Mesodermal cell (in vitro differentiated cells): ENCODE measurements around the gene MESP2.

ENCODE experiments used
- H3K27ac ChIP-seq: 2 replicates; pipeline ENCODE4 v1.7.0; 2013; ENCODE audit warnings: mild to moderate bottlenecking, low read depth, low read length, moderate library complexity; ENCODE audit not compliant: severe bottlenecking
- H3K36me3 ChIP-seq: 2 replicates; pipeline ENCODE4 v1.7.1; 2013; ENCODE audit warnings: mild to moderate bottlenecking, low read length, moderate library complexity; ENCODE audit not compliant: control insufficient read depth, insufficient read depth
- H3K4me1 ChIP-seq: one replicate; pipeline ENCODE4 v1.7.1; 2013; ENCODE audit warnings: mild to moderate bottlenecking, low read length; ENCODE audit not compliant: insufficient read depth, control insufficient read depth, poor library complexity, severe bottlenecking
- H3K4me3 ChIP-seq: 2 replicates; pipeline ENCODE4 v1.7.0; 2013; ENCODE audit warnings: low read length, control low read depth, mild to moderate bottlenecking; ENCODE audit not compliant: insufficient read depth, poor library complexity, severe bottlenecking; ENCODE audit errors: extremely low read depth
- H3K9me3 ChIP-seq: 2 replicates; pipeline ENCODE4 v1.7.1; 2013; ENCODE audit warnings: mild to moderate bottlenecking, low read length, moderate library complexity; ENCODE audit not compliant: control insufficient read depth
- WGBS, 2 experiments: methylation state at CpG; one replicate each; pipeline ENCODE4 v1.1.5; 2013; ENCODE audit warnings: missing lambda C conversion rate in 2 of 2; ENCODE audit not compliant: insufficient coverage in 2 of 2; 5-methylcytosine and 5-hydroxymethylcytosine counted together

The MESP2 gene

DNA sequence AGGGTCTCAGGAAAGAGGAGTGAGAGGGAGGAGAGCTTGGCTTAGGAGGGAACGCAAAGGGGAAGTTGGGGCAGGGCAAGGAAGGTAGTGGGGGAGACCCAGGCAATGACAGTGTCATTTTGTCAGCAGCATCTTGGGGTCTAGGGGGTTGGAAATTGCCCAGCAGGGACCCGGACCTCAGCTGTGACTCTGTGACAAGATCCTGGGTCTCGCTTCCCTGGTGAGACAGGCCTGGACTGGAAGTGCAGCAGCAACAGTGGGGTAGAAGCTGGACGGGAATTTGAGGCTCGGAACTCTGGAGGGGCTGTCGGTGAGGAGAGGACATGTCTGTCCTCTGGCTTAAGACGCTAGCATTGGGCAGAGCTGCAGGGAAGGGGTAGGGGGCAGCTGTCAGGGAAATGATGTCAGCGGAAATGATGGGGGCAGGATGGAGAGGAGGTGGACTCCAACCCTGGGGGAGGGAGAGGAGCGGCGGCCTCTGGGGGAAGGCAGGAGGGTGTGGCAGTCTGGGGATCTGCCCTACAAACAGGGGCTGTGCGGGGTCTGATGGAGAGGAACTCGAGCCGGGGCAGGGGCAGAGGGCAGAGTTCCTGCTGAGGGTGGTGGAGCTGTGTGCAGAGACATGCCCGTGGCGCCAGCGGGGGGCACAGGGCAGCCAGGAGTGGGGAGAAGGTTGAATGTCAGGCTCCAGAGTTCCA lies 26.2 kb downstream of the MESP2 start:
- peaks cover 3% of the 10 kb centered on the region for H3K4me1 ChIP-seq
- 87 to 91% methylated on average over 14 of the region's 16 CpGs for WGBS, 2 experiments
- H3K4me3 ChIP-seq, result no peak overlapping the region
- H3K36me3 ChIP-seq, result no peaks in the 10 kb centered on the region
- no peak overlapping the region for H3K27ac ChIP-seq
- H3K9me3 ChIP-seq, result no peaks in the 10 kb centered on the region

DNA sequence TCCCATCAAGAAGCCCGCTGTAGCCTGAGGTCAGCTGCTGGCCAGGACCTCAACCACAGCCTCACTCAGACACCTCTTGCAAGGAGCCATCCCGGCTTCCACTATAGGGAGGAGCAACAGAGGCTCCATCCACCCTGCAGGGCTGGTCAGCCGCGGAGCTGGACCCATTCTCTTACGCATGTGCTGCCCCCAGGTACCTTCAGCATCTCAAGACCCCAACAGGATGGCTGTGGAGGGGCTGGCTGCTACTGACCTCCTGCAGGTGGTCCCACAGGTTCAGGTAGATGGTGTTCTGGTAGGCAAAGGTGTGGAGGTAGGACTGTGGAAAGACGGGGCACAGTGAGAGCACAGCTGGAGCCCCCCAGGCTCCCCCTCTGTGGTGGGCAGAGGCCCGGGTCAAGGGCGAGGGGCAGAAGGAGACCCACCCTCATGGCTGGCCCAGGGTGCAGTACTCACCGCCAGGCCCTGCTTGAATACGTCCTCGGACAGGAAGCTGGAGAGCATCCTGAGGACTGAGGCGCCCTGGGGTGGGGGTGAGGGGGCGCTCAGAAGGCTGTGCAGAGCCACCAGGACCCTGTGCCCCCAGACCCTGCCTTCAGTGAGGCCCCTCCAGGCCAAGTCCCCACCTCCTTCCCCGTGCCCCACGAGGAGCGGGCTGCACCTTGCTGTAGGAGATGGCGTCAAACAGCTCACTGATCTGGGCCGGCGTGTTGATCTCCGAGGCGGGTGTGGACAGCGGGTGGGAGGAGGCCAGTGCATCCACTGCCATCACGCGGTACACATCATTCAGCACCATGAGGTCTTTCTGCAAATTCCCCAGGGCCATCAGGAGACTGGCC lies 27.1 kb downstream of the MESP2 start:
- H3K36me3 ChIP-seq, result no peaks in the 10 kb centered on the region

DNA sequence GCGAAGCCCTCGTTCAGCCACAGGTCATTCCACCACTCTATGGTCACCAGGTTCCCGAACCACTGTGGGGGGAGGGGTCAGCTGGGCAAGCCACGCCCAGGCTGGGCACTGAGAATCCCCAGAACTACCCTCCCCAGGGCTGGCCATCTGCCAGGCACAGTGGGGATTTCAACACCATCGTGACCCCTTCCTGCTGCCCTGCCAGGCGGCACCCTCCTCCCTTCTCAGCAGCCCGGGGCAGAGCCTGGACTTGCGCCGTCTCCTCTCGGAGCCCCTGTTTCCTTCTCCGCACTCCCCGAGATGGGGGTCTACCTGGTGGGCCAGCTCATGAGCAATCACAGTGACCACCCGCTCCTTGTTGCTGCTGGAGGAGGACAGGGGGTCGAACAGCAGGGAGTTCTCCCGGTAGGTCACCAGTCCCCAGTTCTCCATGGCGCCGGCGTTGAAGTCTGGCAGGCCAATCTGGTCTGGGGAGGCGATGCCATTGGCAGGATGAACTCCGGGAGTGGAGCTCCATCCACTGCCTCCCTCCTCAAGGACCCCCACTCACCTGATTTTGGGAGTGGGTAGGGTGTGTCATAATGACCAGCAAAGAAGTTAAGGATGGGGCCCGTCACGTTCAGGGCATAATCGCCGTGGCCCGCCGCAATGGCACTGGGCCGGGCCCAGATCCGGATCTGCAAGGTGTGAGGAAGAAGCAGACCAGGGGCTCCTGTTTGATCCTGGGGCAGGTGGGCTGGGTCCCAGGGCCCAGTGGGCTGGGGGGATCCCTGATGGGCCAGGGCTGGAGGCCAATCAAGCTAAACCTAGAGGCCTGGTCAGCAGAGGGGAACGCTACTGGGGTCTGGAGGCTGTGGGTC lies 28.0 kb downstream of the MESP2 start:
- Histone ChIP-seq H3K4me3 (no peak overlapping the region), H3K27ac (no peak overlapping the region), H3K36me3 (no peaks in the 10 kb centered on the region), H3K4me1 (peaks cover 7% of the 10 kb centered on the region), H3K9me3 (no peaks in the 10 kb centered on the region)
- WGBS, 2 experiments, result 93% methylated on average over 20 to 27 of the region's 29 CpGs

More for the DNA sequence above, 27.1 kb downstream of the MESP2 start:
- no peak overlapping the region for H3K4me3 ChIP-seq
- H3K9me3 ChIP-seq, result no peaks in the 10 kb centered on the region
- no peak overlapping the region for H3K27ac ChIP-seq
- peaks cover 3% of the 10 kb centered on the region for H3K4me1 ChIP-seq
- WGBS, 2 experiments, result 96% methylated on average over 21 to 23 of the region's 24 CpGs

DNA sequence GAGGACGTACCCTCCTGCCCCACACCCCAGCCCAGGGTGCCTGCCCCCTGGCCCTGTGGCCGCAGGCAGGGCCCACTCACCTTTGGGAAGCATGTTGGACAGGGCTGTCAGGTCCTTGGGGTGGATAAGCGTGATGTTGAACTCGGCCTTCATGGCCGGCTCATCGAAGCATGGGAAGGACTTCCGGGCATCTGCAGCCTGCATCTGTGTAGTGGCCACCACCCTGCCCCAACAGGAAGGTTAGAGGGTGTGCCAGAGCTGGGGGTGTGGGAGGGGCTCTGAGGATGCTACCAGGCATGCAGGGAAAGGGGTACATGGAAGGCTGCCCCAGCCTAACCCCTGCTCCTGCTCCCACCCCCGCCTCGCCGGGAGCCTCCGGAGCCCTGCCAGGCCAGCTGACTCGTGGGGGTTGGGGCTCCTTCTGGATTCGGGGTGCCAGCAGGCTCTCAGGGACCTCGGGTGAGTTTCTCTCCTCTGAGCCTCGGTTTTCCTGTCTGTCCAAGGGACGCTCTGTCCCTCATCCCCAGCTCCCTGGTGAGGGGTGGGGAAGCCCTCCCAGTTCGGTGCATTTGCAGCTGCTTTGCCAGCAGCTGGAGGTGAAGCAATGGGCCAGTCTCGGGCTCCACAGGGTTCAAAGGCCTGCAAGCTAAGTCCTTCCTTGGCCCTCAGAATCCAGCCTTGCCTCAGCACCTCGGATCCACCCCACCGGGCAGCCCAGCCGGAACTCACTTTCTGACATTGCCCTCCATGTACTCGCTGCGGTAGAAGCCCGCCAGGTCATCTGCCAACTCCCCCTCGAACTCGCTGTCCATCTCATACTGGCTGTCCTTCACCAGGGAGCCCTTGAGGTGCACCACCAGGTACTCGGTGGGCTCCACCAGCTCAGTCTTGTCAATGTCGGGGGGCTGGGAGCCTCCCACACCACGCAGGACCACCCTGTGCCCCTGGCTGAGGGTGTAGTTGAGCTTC lies 29.4 kb downstream of the MESP2 start:
- 86 to 94% methylated on average over 20 to 24 of the region's 29 CpGs for WGBS, 2 experiments

DNA sequence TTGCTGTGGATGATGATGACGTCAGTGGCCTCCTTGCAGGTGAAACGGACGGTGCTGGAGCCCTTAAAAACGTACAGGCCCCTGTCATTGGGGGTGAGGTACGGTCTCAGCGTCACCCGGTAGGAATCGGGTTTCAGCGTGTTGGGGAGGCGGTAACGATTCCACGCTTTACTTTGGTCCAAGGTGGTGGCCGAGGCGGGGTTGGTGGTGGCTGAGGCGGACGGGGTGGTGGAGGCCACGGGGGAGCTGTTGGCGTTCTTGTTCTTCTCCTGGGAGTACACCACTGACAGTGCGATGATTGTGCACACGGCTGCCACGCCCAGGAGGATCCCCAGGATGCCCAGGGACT lies 30.1 kb downstream of the MESP2 start:
- no peaks in the 10 kb centered on the region for H3K36me3 ChIP-seq
- no peak overlapping the region for H3K4me3 ChIP-seq
- H3K27ac ChIP-seq, result no peak overlapping the region
- WGBS, 2 experiments, result 87 to 90% methylated on average over 20 to 21 of the region's 21 CpGs
- H3K4me1 ChIP-seq, result peaks cover 12% of the 10 kb centered on the region
- H3K9me3 ChIP-seq, result no peaks in the 10 kb centered on the region

More for the DNA sequence above, 29.4 kb downstream of the MESP2 start:
- no peaks in the 10 kb centered on the region for H3K9me3 ChIP-seq
- peaks cover 12% of the 10 kb centered on the region for H3K4me1 ChIP-seq
- H3K27ac ChIP-seq, result no peak overlapping the region
- no peaks in the 10 kb centered on the region for H3K36me3 ChIP-seq
- no peak overlapping the region for H3K4me3 ChIP-seq

DNA sequence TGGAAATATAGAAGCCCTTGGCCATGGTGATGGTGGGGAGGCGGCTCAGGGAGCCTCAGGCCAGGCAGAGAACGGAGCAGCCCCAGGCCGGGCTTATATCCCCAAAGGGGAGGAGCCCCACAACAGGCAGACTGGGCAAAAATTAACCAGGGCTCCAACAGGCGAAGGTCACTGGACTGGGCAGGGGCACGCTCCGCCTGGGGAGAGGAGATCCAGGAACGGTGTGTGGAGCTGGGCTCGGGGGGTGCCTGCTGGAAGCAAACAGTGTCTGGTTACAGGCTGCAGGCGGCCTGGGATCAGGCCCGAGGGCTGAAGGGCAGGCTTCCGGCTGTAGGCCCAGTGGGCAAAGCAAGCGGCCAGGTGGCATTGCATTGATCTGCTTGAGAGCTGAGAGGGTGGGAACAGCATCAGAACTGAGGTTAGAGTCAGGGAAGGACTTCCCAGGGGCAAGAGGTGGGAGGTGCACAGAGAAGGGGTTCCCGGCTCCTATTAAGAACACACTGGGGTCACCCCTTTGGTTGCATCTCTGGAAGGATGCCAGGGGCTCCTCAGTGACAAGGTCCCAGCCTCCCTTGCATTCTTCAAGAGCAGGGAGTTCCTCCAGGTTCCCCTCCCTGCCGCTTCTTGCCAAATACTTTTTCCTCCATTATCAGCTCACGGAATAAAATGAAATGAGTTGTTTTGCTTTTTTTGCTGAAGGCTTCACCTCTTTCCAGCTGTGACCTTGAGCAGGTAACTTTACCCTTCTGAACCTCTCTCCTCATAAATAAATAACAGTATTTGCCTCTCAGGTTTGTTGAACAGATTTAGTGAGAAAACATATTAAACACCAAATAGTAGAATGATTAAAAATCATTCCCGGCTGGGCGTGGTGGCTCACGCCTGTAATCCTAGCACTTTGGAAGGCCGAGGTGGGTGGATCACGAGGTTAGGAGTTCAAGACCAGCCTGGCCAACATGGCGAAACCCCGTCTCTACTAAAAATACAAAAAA lies 30.7 kb downstream of the MESP2 start:
- 89 to 90% methylated on average over 18 to 19 of the region's 22 CpGs for WGBS, 2 experiments
- peaks cover 12% of the 10 kb centered on the region for H3K4me1 ChIP-seq
- no peak overlapping the region for H3K27ac ChIP-seq
- no peaks in the 10 kb centered on the region for H3K36me3 ChIP-seq
- H3K9me3 ChIP-seq, result no peaks in the 10 kb centered on the region
- H3K4me3 ChIP-seq, result no peak overlapping the region

DNA sequence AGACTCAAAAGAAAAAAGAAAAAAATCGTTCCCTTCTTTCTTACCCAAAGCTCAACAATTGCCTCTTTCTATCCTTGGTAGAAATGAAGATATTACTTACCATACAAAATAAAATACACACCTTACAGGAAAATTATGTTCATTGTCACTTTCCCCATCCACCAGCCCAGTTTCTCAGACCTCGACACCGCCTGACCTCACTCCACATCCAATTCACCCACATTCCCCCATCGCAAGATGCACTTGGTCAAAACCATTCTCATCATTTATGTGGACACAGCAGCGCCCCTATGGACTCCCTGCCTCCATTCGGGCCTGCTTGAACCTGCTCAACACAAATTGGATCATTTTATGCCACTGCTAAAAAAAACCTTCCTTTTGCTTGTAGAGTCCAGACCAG lies 31.6 kb downstream of the MESP2 start:
- no peak overlapping the region for H3K27ac ChIP-seq
- no peak overlapping the region for H3K4me3 ChIP-seq
- no peaks in the 10 kb centered on the region for H3K36me3 ChIP-seq
- peaks cover 10% of the 10 kb centered on the region for H3K4me1 ChIP-seq
- WGBS, 2 experiments, result 98% methylated on average over 5 of the region's 6 CpGs
- no peaks in the 10 kb centered on the region for H3K9me3 ChIP-seq

DNA sequence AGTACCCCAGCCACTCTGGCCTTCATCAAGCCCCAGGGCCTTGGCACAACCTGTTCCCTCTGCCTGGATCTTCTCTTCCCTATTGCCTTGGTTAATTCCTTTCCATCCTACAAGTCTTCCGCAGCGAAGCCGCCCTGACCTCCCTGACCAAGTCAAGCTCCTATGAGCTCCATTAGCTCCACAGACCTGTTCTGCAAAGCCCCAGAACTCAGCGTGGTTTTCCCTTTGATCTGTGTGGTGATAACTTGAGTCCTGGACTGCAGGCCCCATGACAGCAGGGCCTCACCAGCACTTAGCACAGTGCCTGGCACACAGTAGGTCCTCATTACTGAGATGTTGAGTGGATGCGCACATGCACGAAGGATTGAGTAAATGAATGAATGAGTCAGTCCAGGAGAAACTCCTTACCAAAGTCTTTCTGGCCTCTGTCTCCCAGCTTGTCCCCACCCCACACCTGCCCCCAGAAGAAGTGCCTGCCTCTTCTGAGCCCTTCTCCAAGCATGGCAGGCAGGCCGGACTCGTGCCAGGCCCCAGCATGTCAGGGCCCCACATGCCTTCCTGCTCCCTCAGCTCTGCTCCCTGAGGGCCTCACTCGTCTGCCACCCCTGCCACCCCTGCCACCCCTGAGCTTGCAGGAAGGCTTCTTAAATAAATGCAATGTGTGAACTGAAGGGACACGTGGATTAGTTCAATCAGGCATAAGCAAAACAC lies 32.2 kb downstream of the MESP2 start:
- Histone ChIP-seq H3K4me3 (no peak overlapping the region), H3K36me3 (no peaks in the 10 kb centered on the region), H3K9me3 (no peaks in the 10 kb centered on the region), H3K27ac (no peak overlapping the region), H3K4me1 (peaks cover 9% of the 10 kb centered on the region)
- WGBS, 2 experiments, result 93 to 96% methylated on average over 5 of the region's 10 CpGs
